Inflammatory macrophage treated with lipopolysaccharide for 1 hour (primary cell): Measurements from ENCODE around the gene CDK5RAP3.

Experiments used
- DNase-seq, 2 donors: peaks; one replicate each; pipeline ENCODE4 v3.0.0-alpha.2; 2020 to 2022

CDK5RAP3 gene

GRCh38 chr17:47949946-47950345, 21.0 kb upstream of the CDK5RAP3 start:
- no peak for DNase-seq

DNA sequence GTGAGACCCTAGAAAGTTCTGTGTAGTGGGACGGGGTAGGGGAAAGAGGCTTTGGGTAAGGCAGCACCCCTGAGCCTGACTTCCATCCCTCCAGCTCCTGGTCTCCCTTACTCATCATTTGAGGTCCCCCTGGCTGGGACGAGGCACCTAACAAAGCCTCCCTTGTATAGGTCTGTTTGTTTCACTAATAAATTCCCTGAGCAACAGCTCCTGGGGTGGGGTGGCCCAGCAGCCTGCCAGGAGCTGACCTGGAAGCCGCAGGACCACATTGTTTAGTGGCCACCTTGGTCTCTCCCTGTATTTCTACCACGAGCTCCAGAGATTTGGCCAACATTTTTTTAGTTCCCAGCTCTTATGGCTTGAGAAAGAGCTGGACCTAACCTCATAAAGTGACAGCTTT, 20.5 kb upstream of the CDK5RAP3 start:
- DNase-seq: no peak

DNA sequence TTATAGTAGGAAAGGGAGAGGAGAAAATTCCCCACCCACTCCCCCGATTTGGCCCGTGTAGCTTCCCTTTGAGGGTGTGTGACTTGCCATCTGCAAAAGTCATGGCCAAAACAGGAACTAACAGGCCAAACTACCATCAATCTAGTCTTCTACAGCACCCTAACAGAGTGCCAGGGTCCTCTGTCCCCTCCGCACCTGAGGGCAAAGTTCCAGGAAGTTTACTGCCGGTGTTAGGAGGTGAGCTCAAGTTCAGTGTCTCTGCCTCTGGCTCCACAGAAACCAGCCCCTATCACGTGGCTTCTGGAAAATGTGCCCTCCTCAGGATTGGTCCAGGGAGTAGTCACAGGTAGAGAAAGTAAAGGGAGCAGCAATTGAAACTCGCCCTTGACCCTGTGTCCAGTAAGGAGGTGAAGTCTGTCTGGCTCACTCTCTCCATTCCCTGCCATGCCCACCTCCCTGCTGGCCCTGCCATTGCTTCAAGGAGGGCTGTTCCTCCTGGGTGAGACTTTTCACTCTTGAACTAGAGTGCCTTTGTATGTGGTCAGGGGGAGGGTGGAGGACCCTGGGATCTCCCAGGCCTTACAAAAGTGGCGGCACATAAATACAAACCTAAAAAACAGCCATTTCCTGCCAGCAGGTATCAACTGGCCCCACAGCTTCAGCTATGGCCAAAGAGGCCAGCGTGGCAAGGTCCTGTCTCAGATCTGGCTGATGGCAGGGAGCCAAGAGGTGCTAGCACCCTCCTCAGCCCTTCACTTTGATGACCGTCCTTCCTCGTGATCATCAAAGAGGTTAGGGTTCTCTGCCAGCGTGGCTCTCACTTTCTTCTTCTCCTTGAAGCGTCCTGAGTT, 18.5 kb upstream of the CDK5RAP3 start:
- DNase-seq: peak; percentile 76 to 80

GRCh38 chr17:47953909-47954308, 17.0 kb upstream of the CDK5RAP3 start:
- no peak for DNase-seq

DNA sequence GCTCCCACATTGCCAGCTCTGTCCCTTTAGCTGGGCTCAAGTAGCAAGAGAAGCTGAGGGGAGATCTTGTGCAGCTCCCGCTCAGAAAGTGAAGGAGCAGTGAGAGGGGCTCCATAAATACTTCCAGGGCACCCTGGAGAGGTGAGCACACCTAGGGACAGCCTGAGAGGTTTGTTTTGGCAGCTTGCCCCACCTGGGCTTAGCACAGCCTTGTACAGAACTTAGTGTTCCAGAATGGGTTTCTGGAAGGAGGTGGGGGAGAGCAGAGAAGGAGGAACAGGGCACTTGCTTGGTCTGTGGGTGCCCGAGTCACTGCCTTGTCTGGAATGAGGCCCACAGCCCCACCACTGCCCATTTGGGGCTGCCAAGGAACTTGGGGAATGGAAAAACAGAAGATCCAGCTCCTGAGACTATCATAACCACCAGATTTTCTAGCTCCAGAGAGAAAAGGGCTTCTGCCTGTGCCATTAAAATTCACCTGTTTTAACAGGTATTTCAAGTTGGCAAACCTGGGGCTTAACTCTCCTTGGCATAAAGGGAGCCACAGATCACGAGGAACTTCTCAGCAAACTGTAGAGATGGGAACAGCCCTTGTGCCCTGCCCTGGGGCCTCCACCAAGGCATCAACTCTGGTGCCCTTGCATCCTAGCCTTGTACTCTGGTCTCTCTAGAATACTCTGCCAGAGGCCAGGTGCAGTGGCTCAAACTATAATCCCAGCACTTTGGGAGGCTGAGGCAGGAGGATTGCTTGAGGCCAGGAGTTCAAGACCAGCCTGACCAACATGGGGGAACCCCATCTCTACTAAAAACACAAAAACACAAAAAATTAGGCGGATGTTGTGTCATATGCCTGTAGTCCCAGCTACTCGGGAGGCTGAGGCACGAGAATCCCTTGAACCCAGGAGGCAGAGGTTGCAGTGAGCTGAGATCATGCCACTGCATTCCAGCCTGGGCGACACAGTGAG, 15.1 kb upstream of the CDK5RAP3 start:
- DNase-seq: no peak

DNA sequence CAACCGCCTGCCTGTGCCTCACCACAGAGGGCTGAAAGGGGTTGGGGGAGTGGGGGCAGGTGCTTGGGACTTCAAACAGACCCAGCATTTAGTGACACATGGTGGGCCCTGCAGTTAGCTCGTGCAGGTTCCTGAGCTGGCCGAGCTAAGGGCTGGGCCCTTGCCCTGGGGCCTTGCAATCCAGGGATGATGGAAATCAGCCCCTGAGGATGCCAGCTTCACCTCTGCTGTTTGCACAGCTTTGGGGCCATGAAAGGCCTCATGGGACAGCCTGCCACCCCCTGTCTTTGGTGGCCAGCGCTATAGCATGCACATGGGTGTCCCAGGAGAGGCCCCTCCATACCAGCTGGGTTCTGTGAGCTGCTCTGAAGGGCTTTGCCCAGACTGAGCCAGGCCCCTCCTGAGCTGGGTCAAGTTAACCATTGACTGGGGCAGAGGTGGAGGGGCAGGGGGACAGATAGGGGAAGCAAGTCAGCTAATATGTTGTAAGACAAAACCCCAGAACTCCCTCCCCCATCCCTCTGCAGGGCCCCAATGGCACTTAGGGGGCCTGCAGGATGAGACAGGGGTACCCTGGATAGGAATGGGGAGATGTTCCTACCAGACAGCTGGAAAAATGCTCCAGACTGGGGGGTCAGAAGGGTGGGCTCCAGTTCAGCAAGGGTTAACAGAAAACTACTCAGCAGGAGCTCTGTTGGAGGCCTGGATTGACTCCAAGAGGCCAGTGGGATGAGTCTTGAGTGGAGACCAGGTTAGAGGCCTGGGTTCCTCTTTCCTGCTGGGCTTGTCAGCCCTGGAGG, 13.9 kb upstream of the CDK5RAP3 start:
- DNase-seq: no peak

DNA sequence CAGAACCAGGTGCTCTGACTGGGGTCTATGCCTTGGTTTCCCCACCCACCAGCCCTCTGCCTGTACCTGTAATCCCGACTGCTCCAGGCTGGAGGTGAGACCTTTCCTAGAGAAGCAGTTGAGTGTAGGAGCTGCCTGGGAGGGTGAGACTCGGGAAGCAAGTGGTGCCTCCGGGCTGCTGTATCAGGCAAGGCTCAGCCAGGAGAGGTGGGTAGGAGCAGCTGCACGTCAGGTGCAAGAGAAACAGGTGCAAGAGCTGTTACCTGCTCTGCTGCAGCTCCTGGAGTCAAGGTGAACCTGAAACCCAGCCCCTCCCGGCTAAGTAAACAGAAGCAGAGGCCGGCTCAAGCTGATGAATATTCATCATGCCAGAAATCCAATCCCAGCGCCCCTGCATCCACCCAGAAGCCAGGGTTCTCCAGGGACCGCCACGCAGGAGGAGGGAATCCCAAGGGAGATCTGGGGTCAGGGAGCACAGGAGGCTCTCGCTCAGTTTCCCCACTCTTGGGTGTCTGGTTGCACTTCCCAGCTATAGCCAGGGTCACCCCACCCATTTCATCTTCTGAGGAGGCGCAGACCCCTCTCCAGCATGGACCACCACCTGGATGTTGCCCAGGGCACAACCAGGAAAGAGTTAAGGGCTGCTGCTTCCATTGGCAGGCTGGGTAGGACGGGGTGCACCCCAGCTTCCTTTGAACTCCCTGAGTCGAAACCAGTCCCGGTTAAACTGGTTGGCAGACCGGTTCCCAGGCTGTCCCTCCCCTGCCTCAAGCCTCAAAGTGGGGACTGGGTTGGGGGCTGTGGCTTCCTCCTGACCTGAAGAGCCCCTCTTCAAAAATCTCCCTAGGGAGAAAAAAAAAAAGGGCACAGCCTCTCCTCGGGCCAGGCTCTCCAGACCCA, 13.1 kb upstream of the CDK5RAP3 start, which contains the start of gene PRR15L:
Gene PRR15L, minus strand, starts transcription at position 293 of the 900 bp plus-strand sequence. CDS start 4,649 bp downstream, outside the sequence.
- DNase-seq: no peak

DNA sequence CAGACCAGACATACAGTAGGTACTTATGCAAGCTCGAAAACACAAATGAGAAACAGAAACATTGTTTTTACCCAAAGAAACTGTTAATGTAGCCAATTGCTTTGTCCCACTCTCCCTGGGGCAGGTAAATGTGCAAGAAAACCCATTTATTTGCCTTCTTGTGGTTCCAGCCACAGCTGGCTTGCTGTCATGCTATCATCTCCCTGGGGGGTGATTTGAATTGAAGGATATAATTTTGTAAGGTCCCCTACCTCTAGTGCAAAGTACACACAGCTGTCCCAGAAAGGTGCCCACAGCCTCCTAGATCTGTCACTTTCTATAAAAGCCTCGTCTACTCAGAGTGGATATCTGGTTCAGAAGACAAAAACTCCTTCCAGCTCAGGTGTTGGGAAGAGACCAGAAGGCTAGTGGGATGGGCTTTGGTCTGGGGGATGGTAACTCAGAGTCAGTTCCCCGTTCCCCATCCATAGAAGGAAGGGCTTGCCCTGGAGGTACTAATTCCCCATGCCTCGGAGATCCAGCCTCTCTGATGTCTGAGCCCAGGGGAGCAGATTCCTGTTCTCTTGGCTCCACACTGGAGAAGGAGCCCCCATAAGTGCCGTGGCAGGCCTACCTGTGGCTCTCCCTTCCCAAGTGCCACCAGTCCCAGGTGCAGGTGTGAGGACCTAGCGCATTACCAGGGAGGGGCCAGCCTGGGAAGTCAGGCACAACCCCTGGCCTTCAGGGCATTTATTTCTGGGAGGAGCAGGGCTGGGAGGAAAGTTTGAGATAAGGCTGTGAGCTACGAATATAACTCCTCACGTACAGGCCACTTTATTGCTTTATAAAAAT, 10.9 kb upstream of the CDK5RAP3 start:
- no peak for DNase-seq

GRCh38 chr17:47961406-47961805, 9.5 kb upstream of the CDK5RAP3 start:
- no peak for DNase-seq

DNA sequence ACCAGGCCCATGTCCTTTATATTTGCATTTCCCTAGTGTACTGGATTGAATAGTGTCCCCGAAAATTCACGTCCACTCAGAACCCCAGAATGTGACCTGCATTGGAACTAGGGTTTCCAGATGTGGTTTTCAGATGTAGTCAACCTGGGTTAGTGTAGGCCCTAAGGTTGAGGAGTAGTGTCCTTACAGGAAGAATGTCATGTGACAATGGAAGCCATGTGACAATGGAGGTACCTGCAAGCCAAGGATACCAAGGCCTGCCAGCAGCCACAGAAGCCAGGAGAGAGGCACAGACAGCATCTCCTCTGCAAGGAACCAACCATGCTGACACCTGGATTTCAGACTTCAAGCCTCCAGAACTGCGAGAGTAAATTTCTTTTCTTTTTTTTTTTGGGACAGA, 8.0 kb upstream of the CDK5RAP3 start:
- DNase-seq: no peak

- no peak for DNase-seq
Measured at GRCh38 chr17:47964856-47965255, 6.1 kb upstream of the CDK5RAP3 start.

- no peak for DNase-seq
Measured at GRCh38 chr17:47966079-47966519, 4.8 kb upstream of the CDK5RAP3 start.

- no peak for DNase-seq
Measured at GRCh38 chr17:47967607-47968252, 3.2 kb upstream of the CDK5RAP3 start.

DNA sequence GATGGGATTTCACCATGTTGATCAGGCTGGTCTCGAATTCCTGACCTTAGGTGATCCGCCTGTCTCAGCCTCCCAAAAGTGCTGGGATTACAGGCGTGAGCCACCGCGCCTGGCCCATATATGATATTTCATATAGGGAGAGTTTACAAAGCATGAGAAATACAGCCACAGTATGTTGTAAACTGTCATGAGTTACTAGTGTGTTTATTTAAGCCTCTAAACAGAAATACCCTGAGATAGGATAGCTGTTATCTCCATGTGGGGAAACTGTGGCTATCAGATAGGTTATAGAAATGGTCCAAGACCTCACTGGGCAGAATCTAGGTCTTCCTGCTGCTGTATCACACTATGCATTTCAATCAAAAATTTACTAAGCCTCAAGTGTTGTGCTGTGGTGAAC, 2.1 kb upstream of the CDK5RAP3 start:
- DNase-seq: no peak

DNA sequence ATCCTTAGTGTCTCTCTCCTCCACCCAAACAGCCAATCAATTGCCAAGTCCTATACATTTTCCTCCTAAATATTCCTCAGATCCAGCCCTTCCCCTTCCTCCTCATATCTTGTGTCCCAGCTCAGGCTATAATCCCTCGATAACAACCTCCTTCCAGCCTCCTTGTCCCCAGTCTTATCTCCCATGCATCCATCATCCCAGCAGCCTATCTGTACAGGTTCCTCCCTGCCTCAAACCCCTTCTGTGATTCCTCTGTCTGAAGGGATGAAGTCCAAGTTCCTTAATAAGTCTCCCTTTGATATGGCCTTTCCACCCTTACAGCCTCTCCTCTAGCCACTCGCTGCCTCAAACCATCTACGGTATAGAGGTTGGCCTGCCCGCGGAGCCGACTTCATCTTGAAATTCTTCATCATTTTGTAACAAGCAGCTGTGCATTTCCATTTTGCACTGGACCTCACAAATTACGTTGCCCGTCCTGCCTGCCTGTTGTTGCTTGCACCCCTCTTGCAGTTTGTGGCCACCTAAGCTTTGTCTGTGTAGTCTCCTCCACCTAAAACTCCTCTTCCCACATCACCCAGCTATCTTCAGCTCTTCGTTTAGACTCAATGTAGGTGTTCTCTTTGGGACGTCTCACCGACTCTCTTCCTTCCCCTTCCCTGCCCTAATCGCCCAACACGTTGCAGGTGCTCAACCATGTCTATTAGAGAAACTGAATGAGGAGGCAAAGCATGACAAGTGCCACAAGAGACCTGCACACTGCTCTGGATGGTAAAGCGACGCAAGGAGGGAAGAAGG, 786 bp upstream of the CDK5RAP3 start:
- no peak for DNase-seq

DNA sequence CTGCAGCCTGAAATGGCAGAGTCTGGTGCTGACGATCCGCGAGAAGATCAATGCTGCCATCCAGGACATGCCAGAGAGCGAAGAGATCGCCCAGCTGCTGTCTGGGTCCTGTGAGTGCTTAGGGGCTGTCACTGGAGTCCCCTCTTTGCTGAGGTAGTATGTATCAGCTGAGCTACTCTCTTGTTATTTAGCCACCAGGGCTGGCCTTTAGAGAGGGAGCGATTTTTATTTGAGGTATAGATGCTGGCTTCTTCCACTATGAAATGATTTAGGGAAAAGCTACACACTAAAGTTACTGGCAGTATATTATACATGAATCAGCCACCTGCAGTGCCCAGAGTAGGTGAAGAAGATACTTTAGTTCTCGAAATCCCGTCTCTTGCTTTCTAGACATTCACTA, 2.6 kb downstream of the CDK5RAP3 start:
- DNase-seq: no peak

- no peak for DNase-seq
Measured at GRCh38 chr17:47975189-47975822, 4.4 kb downstream of the CDK5RAP3 start.

DNA sequence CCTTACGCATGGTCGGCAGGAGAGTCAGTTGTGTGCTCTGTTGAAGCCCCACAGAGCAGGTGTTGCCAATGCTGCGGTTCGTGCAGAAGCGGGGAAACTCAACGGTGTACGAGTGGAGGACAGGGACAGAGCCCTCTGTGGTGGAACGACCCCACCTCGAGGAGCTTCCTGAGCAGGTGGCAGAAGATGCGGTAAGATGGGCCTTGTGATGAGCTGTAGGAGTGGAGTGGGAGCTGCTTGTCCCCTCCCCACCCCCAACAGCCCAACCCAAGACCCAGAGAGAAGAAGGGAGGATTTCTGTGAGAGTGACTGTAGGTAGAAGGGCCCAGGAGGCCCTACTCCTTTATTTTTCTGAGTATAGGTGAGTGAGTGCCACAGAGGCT, 4.9 kb downstream of the CDK5RAP3 start:
- no peak for DNase-seq

GRCh38 chr17:47978324-47978723, 7.4 kb downstream of the CDK5RAP3 start:
- peak in 1 of 2 donors; percentile 75 for DNase-seq
